PFSK-1 (cell line): Measurements from ENCODE around the gene BTF3L4.

Experiments used
- FOXP2 ChIP-seq: optimal IDR thresholded peaks from 2 replicates; pipeline ENCODE3; 2011; ENCODE audit warnings: borderline replicate concordance, control low read depth, inconsistent platforms; ENCODE audit not compliant: insufficient read depth; ENCODE audit errors: extremely low read length, extremely low read depth
- POLR2AphosphoS5 ChIP-seq: IDR thresholded peaks from 2 replicates; pipeline ENCODE4 v1.6.1; 2012; ENCODE audit warnings: low read depth, mild to moderate bottlenecking, control low read depth, low read length, moderate library complexity
- SIN3A ChIP-seq: IDR thresholded peaks from 2 replicates; pipeline ENCODE4 v1.6.1; 2012; ENCODE audit warnings: mild to moderate bottlenecking, low read length, moderate library complexity, borderline replicate concordance; ENCODE audit not compliant: insufficient read depth
- TAF1 ChIP-seq: IDR thresholded peaks from 2 replicates; pipeline ENCODE4 v1.6.1; 2012; ENCODE audit warnings: low read length, control low read depth, borderline replicate concordance; ENCODE audit not compliant: insufficient read depth
- TF ChIP-seq, protein P1 (sequence below), 2 experiments: IDR thresholded peaks; 2 replicates each; pipeline versions ENCODE4 v1.6.1 to v1.8.0; 2011 to 2012; ENCODE audit warnings: low read depth in 2 of 2, low read length in 2 of 2, control low read depth in 1 of 2, inconsistent platforms in 1 of 2, mild to moderate bottlenecking in 1 of 2, moderate library complexity in 1 of 2; ENCODE audit not compliant: insufficient read depth in 1 of 2

BTF3L4 gene

DNA sequence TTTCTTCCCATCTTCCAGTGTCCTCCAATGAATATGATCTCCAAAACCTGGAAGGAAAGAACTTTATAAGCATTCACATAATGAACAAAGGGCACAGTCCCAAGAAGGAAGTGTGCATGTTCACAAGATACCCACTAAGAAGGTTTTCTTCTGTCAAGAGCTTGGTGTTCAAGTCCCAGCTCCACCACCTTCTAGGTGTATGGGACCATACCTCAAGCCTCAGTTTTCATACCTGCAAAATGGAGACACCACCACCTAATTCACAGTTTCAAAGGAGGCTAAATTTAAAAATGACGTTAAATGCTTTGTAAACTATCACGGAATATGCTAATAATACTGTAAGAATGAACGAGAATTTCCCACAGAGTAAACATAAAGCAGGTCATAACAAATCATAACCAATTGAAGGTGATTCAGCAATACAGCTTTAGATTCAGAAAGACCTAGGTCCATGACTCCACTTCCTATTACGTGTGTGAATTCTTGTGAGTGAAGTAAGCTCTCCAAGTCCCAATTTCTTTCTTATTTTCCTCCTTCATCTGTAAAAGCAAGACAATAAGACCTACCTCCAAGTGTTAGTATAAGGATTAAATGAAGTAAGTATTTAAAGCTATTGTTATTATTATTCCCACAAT, 14.4 kb upstream of the BTF3L4 start:
- TF ChIP-seq POLR2AphosphoS5 (no peak), SIN3A (no peak), TAF1 (no peak), FOXP2 (no peak)
- TF ChIP-seq, protein P1, sequence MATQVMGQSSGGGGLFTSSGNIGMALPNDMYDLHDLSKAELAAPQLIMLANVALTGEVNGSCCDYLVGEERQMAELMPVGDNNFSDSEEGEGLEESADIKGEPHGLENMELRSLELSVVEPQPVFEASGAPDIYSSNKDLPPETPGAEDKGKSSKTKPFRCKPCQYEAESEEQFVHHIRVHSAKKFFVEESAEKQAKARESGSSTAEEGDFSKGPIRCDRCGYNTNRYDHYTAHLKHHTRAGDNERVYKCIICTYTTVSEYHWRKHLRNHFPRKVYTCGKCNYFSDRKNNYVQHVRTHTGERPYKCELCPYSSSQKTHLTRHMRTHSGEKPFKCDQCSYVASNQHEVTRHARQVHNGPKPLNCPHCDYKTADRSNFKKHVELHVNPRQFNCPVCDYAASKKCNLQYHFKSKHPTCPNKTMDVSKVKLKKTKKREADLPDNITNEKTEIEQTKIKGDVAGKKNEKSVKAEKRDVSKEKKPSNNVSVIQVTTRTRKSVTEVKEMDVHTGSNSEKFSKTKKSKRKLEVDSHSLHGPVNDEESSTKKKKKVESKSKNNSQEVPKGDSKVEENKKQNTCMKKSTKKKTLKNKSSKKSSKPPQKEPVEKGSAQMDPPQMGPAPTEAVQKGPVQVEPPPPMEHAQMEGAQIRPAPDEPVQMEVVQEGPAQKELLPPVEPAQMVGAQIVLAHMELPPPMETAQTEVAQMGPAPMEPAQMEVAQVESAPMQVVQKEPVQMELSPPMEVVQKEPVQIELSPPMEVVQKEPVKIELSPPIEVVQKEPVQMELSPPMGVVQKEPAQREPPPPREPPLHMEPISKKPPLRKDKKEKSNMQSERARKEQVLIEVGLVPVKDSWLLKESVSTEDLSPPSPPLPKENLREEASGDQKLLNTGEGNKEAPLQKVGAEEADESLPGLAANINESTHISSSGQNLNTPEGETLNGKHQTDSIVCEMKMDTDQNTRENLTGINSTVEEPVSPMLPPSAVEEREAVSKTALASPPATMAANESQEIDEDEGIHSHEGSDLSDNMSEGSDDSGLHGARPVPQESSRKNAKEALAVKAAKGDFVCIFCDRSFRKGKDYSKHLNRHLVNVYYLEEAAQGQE (IDR thresholded peaks at IDR 0.05; ENCODE audit: insufficient read depth in 1 of 2, low read depth in 2 of 2, low read length in 2 of 2): no peak

GRCh38 chr1:52045236-52045635, 10.9 kb upstream of the BTF3L4 start:
- TF ChIP-seq, protein P1 (IDR thresholded peaks at IDR 0.05; ENCODE audit: insufficient read depth in 1 of 2, low read depth in 2 of 2, low read length in 2 of 2): no peak
- no peak for TF ChIP-seq FOXP2
- TF ChIP-seq POLR2AphosphoS5: no peak
- TF ChIP-seq TAF1: no peak
- no peak for TF ChIP-seq SIN3A

- no peak for TF ChIP-seq FOXP2
- TF ChIP-seq POLR2AphosphoS5: no peak
- no peak for TF ChIP-seq SIN3A
- no peak for TF ChIP-seq TAF1
- TF ChIP-seq, protein P1 (IDR thresholded peaks at IDR 0.05; ENCODE audit: insufficient read depth in 1 of 2, low read depth in 2 of 2, low read length in 2 of 2): no peak
These were observed 2.2 kb upstream of the BTF3L4 start for GRCh38 chr1:52053862-52054261.

- TF ChIP-seq TAF1 (no peak), FOXP2 (no peak), POLR2AphosphoS5 (no peak), SIN3A (no peak)
- TF ChIP-seq, protein P1 (IDR thresholded peaks at IDR 0.05; ENCODE audit: insufficient read depth in 1 of 2, low read depth in 2 of 2, low read length in 2 of 2): no peak
These were observed 1.5 kb upstream of the BTF3L4 start for GRCh38 chr1:52054496-52055065.
